HG02588 (cell line): ENCODE data around the gene JAZF1.
A peak's percentile ranks its signal among the peaks of the same experiment; 100 is the strongest.

ENCODE experiments used
- ATAC-seq: cut with Tn5 transposase; IDR thresholded peaks from one replicate; pipeline ENCODE4 v1.9.1; 2021; ENCODE audit warnings: mild to moderate bottlenecking, moderate library complexity; ENCODE audit not compliant: unreplicated experiment

Gene JAZF1

DNA sequence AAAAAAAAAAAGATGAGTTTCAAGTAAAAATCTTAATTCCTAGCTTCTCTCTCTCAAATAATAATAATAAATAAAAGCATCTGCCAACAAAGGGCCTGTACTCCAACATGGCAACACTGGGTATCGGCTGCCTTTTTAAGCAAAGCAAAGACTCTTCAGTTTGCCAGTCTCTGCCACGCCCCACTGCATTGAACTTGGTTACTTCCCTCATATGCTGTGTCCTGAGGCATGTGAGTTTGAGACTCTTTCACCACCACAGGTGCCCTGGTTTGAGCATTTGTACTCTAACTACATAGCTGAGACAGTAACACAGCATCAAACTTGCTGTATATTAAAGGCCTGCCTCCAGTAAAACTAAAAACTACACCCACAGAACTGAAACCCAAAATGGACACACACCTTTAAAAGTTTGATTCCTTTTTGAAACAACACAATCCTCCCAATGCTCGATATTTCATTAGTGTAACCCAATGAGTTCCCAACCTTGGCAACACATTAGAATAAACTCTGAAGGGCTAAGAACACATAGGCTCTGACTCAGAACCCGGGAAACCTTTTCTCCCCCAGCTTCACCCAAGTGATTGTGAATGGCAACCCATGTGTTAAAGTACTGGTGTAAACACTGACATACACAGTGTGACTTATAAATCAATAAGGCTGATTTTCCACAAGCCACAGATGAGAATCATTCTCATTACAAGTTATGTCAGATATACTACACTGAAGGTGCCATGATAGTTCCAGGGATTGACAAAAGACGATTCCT is 12.0 kb downstream of the JAZF1 start:
- ATAC-seq: no peak

DNA sequence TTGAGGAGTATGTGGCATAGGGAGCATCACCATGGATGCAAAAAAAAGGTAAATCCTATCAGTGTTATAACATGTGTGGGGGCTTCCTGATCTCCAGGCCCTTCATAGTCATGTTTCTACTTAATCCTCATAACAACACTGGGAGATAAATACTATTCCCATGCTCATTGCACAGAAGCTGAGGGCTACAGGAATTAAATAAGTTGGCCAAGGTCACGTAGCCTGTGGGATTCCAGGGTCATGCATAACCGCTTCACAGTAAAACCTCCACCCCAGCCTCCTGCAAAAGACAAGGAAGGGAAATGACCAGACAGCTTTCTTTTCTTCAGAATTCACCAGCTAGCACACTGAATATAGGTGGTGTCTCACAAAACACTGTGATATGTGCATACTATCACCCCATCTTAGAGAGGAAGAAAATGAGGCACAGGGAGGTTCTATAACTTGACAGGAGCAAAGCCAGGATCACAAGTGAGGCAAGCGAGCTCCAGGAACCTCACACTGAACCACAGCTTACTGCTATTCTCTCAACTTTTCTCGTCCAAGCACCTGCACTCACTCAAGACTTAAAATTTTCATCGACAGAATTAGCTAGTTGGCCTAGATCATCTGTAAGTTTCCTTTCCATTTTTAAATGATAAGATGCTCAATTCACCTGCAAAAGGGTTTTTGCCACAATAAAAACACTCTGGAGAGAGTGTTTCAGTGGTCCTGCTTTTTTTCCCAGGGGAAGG is 13.4 kb downstream of the JAZF1 start:
- no peak for ATAC-seq

DNA sequence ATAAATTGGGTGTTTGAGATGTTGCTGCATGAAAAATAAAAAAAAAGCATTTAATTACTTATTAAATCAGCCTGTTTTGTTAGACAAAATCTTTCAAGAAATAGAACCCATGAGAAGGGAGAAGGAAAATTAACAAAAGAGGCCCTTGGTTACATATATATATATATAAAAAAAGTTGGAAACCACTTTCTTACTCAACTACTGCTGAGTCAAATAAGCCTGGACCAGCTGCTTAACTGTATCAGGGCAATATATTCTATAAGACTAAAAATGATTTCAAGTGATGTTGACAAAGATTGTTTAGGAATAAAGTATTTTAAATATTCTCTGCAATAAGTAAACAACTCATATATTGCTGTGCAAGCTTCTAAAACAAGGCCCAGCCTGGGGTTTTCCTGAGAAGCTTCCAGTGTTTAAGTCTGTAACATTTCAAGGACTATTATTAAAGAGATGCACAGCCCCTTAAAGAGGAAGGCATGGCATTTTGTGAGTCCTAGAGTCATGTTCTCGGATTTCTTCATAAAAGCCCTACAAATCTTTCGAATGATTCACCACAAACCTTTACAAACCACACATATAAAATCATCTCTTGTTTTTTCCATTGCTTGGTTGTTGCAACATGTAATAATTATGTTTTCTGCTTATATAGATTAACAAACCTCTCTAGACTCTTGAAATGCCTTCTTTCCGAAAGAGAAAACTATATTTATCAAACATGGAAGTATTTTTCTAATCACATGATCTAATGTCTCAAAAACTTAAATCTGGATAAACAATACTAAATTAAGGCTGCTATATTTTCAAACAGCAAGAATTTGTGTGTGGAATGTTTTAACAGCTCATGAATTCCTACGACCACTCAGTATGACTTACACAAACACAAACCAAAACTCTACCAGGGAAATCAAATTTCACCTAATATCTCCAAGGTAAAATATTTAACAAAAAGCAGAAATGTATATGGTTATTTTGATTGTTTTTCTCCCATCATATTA is 14.3 kb downstream of the JAZF1 start:
- ATAC-seq: no peak

DNA sequence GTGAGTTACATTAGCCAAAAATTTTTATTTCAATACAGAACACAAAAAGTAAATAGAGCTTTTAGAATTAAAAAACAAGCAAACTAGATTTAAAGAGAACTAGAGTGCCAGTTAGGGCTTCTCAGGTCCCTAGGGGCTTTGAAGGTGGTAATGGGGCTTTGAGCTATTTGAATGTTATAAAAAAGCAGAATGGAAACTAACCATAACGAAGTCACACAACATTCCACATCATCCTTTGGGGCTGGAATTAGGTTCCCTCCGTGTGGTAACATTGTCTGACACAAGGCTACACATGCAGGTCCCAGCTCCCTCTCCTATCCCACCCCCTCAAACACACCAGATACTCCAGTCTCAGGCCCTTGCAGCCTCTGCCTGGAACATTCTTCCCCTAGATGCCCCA is 15.3 kb downstream of the JAZF1 start:
- no peak for ATAC-seq

DNA sequence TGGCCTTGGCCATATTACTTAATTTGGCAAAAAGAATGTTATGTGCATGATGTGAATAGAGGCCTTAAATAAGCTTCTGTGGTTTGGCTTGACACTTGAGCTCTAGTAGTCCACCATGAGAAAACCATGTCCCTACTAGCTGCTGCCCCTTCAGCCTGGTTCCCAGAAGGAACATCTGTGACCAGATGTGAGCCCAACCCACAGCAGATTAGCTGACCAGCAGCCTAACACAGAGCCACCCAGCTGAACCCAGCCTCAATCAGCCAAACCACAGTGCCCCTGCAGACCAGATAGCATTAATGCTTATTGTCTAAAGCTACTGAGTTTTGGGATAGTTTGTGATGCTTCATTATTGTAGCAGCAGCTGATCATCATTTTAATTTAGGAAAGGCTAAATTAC is 16.6 kb downstream of the JAZF1 start:
- no peak for ATAC-seq

DNA sequence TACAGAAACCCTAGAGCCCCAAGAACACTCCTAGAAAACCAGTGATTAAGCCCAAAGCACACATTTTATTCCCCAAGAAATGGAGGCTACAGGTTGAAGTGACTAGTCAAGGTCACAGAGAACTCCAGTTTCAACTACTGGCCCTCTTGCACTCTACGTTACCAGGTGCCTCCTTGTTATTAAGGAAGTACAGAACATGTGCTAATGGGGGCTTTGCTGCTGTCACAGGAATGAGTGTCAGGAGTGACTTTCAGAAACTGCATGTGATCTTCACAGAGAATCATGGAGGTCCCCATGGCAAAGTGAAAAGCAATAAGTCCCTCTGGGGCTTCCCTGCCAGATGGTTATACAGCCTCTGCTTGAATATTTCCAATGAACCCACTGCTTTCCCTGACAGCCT is 19.3 kb downstream of the JAZF1 start:
- no peak for ATAC-seq

DNA sequence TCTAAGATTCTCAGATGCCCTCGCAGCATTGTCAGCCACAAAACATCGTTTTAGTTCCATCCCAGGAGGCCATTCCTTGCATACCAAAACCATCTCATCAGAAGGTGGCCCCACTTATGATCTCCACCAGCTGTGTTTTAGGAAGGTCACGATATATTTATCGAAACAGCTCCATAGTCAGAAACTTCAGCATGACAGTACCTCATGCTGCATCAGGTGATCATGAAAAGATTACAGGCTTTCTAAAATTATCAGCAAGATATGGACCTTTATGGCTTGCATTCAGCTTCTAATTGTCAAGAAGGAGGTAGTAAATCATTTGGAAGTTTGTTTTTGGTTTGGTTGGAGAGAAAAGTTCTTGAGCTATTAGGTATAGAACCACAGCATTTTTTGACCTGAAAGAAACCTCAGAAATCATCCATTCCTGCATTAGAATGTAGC is 20.0 kb downstream of the JAZF1 start:
- ATAC-seq: no peak

DNA sequence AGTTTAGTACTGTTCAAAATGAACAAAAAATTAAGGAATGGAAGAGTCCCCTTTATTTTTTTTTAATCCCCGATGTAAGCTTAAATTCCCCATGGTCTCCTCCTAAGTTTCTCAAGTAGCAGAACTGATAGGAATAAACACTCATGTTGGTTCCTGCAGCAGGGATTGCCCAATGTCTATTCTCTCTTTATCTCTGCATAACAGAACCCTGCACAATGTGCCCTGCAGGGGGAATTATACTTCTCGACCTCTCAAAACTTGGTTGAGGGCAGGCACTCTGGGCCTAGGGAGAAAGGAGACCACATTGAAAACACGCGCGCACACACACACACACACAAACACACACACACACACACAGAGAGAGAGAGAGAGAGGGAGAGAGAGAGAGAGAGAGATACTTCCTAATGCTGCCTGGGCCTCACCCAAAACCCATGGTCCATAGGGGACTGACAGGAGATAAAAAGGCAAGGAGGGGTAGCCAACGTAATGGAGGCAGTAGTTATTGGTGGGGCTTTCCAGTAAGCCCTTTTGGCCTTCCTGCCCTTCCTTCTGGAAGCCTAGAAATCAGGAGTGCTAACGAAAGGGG is 22.7 kb downstream of the JAZF1 start:
- no peak for ATAC-seq

DNA sequence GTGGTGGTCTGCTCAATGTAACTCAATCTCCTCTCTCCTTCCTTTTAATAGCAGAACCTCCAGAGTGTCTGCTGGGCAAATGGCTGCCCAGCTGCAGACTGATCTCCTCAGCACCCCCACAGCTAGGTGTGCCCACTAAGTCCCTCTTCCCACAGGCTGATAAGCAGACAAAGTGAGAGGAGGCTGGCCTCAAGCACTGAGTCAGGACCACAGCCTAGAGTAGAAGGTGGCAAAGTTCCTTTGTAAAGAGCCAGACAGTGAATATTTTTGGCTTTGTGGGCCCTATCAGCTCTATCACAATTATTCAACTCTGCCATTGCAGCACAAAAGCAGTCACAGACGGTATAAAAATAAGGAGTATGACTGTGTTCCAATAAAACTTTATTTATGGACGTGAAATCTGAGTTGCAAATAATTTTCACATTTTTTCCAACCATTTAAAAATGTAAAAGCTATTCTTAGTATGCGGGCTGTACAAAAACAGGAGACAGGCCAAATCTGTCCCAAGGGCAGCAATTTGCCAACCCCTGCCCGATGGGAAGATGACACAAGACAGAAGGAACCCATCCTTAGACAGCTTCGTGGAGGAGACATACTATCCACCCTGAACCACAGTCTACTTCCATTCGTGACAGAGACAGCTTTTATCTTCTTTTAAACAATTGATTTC is 23.4 kb downstream of the JAZF1 start:
- no peak for ATAC-seq

DNA sequence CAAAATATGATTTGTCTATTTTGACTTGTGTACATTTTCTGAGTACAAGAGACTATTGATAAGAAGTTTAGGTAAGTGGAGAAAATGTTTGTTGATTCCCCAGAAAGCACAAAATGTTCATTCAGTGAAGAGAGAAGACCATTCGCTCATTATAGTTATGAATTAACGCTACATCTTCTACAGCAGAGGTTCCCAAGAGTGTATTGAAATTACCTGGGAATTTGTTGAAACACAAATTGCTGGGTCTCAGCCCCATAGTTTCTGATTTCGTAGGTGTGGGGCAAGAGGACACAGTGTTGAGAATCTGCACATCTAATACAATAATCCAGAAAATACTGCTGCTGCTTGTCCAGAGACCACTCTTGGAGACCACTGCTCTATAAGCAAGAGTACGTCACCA is 24.2 kb downstream of the JAZF1 start:
- ATAC-seq: no peak

DNA sequence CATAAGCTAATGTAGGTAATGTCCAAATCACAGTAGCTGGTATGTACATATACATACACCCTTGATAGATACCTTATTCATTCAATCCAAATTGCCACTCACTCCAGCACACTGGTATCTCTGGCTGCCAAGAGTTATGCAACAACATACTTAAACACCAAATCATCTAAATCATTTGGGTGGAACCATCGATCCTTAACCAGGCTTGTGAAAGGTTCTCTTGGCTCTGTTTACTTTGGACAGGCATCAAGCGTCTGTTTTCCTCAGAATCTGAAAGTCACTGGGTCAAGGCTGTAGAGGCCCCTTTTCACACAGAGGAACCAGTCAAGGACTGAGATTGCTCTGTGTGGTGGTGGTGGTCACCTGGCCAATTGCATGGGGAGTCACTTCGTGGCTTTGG is 24.6 kb downstream of the JAZF1 start:
- no peak for ATAC-seq

DNA sequence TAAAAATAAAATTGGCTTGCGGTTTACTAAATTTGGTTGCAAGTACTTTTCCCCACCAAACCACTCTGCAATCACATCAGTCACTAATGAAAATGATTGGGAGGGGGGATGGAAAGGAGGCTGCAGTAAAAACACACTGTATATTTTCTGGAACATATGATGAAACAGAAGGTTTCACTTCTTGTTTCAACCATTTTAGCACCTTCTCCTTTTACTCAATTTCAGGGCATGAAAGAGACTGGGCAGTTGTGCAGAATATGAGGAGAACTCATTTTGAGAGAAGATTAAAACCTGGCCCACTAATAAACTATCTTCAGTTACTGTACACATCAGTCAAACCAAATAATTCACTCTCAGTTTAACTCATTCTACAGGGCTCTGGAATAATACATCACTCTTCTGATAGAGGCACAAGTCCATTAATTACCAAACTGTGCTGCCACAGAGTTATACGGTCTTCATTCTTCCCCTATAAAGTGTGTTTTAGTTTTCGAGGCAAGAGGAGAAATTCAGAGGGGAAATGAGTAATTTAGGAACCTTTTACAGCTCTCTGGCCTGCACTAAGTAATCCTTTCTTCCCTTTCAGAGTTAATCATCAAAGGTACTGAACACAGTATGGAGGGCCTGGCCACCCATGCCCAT is 25.5 kb downstream of the JAZF1 start:
- ATAC-seq: peak; percentile 85

DNA sequence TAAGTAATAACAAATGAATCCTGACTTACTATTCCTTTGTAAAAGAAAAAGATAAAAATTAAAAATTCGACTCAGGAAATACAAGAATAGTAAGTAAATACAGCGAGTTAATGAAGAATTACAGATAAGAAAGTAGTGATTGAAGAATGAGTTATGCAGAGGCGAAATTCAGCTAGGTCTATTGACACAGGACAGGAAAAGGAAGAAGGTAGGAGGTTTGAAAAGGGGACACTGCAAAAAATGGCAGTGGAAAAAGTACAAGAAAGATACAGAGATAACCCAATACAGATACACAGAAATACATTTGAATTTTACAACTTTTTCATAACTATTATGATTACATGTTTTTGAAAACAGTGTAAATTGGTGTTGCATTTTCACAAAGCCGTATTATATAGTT is 28.0 kb downstream of the JAZF1 start:
- ATAC-seq: no peak

DNA sequence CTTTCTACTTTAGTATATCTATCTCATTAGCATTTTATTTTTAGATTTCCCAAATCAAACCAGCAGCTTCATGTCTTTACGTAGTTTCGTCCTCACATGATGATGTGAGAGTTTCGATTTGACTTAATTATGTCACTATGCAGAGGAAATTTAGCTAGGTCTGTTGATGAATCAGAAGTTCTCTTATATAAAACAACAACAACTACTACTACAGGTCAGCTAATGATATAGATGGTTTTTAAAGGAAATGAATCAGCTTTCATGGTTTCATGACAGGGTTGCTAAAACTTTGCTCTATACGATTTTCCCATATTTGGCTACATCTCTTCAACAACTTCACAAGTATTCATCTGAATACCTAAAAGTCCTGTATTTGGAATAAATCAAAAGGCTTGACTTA is 28.6 kb downstream of the JAZF1 start:
- ATAC-seq: no peak

DNA sequence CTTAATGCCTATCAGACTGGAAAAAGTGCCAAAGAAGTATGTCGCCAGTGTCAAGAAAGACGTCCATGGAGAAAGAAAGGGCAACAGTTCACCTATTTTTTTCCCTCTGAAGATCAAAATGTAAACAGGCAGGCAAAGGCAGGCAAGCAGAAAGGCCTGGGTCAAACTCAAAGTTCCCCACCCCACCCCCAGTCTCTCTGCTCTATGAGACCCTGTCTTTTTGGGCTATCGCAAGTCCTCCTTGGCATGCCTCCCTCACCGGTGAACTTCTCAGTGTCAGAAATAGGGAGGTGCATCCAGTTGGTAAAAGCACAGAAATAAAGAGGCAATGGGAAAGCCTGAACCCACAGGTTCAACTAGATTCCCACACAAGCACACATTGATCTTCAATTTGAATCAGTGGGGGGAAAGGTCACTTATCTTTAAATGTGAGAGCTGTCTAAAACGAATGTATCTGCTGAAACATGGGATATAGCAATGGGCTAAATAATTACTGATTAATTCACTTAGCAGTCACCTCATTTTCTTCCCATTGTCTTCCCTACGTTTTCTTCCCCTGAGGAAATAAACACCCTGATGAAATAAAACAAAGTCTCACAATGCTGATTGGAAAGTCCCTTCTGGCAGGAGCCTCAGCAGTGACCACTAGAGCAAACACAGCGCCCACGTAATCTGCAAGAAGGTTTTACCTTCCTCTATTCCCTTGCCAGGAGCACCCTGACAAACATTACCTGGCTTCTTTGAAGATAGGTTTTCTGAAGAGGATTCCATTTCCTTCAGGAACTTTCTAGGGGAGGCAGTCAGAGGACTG is 31.1 kb downstream of the JAZF1 start:
- no peak for ATAC-seq

DNA sequence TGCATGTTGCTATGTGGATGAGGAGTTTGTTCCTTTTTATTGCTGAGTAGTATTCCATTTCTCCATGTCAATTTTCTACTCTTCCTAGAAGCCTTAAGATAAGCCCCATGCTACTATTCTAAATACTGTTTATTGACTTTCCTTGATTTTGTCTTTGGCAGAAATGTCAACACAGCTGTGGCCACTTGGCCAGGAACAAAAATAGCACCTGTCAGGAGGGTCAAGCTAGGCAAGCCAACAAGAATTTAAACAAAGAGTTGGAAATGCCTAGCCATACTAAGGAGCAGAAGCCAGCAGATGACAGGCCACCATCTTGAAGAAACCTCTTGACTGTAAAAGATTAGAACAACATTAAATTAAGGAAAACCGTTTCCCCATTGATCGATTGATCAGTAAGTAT is 34.7 kb downstream of the JAZF1 start:
- ATAC-seq: no peak

DNA sequence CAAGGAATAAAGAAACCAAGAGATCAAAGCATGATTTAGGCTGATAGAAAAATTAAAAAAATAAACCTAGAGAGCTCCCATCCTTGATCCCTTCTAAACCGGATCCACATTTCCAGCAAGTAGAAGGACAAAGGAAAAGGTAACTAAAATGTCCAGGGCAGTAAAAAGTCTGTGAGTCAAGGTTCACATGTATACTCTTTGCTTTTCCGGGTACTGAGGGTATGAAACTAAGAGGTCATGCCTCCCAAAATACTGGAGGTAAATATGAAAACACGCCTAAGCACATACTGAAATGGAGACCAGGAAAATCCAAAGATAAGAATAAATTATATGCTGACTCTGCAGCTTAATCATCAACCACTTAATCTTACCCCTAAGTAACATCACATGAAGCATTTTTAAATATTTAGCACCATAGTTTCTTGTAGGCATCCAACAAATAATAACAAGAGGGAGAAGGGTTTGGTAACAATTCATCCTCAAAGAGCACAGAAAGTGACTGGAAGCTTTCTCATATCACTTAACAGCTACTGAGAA is 35.4 kb downstream of the JAZF1 start:
- no peak for ATAC-seq

DNA sequence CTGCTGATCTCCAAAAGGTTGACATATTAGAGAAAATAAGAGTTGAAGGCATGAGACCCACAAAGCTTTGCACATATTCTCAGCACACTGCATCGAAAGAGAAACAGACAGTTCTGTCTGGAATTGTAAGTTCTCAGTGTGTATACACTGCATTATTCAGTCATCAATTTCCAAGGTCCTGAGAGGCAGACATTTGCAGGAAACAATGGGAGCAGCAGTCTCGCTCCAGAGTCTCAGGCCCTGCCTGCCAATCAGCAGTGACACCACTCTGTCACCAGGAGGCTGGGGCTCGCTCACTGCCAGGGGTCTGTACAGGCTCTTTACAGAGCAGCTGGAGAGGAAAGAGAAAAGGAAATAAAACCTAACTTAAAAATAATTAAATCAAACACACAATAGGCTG is 36.3 kb downstream of the JAZF1 start:
- no peak for ATAC-seq

DNA sequence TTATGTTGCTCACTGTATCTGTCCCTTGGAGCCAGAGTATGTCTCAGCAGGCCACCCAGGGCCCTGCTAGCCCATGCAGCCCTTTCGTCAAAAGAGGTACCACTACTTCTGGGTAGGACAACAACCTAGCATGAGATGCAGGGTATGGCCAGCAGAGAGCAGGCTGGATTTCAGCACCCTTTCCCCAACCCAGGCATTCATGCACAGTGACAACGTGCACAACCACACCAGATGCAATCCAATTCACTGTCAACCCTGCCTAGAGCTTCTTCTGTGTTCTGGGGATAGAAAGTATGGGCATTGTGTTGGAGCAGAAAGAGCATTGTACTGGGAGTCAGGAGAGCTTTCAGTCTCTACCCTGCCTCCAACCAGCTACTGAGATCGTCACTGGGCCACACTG is 37.9 kb downstream of the JAZF1 start:
- ATAC-seq: no peak
